HepG2 (cell line): ENCODE data around the gene PODXL. TPM values are rescaled to one million over a fixed set of nuclear protein-coding genes. Genes with fewer than 3 reads are reported as not detected.

Experiments used
- CCDC6 ChIP-seq: sonication (generic); formaldehyde crosslinking; IDR thresholded peaks from 2 replicates; pipeline ENCODE4 v1.8.1; 2022; ENCODE audit warnings: mild to moderate bottlenecking, missing genetic modification reagents, moderate library complexity
- ZBTB38 ChIP-seq: sonication (generic); formaldehyde crosslinking; IDR thresholded peaks from 2 replicates; pipeline ENCODE4 v1.5.1; 2020; ENCODE audit warnings: mild to moderate bottlenecking, missing genetic modification reagents
- ZNF558 ChIP-seq: sonication (generic); formaldehyde crosslinking; IDR thresholded peaks from 2 replicates; pipeline ENCODE4 v1.9.0; 2022; ENCODE audit warnings: mild to moderate bottlenecking, missing genetic modification reagents, borderline replicate concordance
- ZNF749 ChIP-seq: sonication (generic); formaldehyde crosslinking; IDR thresholded peaks from 2 replicates; pipeline ENCODE4 v1.8.0; 2022; ENCODE audit warnings: mild to moderate bottlenecking, missing genetic modification reagents, moderate library complexity, borderline replicate concordance
- polyA plus RNA-seq, 8 experiments: library from polyadenylated mRNA; depleted of rRNA in 3 of 8; stranded (reverse) in 7 of 8; unstranded in 1 of 8; fragments of >200 nt; fragmentation: Illumina TruSeq in 4 of 8; extraction: Trizol in 4 of 8; gene quantifications; 2 replicates each; pipeline versions ENCODE4 v1.2.1 to v1.2.3, GENCODE V29; 2011 to 2016; ENCODE audit warnings: low read depth in 4 of 8, missing spikeins in 1 of 8, mixed read lengths in 1 of 8; ENCODE audit not compliant: insufficient read depth in 1 of 8
- total RNA-seq, 5 experiments: library from RNA; depleted of rRNA; stranded (reverse); fragments of >200 nt; fragmentation: Illumina TruSeq; extraction: Trizol; gene quantifications; 2 replicates each; pipeline ENCODE4 v1.2.3, GENCODE V29; 2016; ENCODE audit warnings: low read depth in 1 of 5
- TF ChIP-seq, protein P1 (sequence below), 2 experiments: sonication (generic) in 1 of 2; formaldehyde crosslinking in 1 of 2; IDR thresholded peaks; 2 replicates each; pipeline versions ENCODE4 v1.6.1 to v1.9.0; 2014 to 2022; ENCODE audit warnings: antibody characterized with exemption in 1 of 2, borderline replicate concordance in 1 of 2, inconsistent platforms in 1 of 2, low read depth in 1 of 2, missing genetic modification reagents in 1 of 2
- TF ChIP-seq, protein P2 (sequence below): sonication (generic); formaldehyde crosslinking; IDR thresholded peaks from 2 replicates; pipeline ENCODE4 v1.8.0; 2022; ENCODE audit warnings: missing genetic modification reagents, mild to moderate bottlenecking, borderline replicate concordance
- TF ChIP-seq, protein P3 (sequence below): sonication (generic); formaldehyde crosslinking; IDR thresholded peaks from 2 replicates; pipeline ENCODE4 v1.8.0; 2022; ENCODE audit warnings: mild to moderate bottlenecking, missing genetic modification reagents; ENCODE audit not compliant: insufficient replicate concordance
- TF ChIP-seq, protein P4 (sequence below): conservative IDR thresholded peaks from 2 replicates; pipeline ENCODE4 v1.6.1; 2018; ENCODE audit warnings: missing genetic modification reagents
- TF ChIP-seq, protein P5 (sequence below): IDR thresholded peaks from 2 replicates; pipeline ENCODE4 v1.4.0; 2020; ENCODE audit warnings: mild to moderate bottlenecking, missing genetic modification reagents

The PODXL gene
- total and polyA plus RNA-seq, 2 of the 13 experiments (the other 11 are each of a cell fraction or from before 2014, with no cell fraction given), result 0.22 to 0.54 TPM

DNA sequence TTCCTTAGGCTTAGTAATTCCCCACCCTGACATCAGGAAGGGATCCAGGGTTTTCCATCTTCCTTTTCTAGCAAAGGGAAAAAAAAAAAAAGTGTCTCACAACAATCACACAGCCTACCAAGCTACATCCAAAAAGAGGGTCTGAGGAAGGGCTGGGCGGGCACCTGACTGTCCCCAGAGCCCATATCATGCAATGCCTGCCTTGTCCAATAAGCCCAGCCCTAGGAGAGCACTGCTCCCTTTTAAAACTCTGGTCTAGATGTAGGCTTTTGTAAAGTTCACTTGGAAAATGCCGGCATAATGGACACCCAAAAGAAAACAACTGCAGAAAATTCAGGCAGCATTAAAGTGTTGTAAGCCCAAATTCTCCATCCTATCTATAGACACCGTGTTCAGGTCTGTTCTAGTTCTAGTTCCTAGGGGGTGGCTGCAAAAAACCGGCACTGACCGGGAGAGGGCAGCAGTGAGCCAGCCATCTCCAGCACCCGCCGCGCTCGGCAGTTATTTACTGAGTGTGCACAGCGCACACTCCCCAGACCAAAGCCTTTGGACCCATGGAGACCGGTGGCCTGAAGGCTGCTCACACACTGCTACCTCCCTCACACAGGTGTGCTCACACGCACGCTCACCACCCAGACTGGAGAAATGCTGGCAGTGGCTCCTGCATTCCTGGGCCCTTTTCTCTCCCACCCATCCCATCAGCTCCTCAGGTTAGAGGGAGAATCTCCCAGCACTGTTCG is 48.7 kb downstream of the PODXL start (continued):
- TF ChIP-seq, protein P1, sequence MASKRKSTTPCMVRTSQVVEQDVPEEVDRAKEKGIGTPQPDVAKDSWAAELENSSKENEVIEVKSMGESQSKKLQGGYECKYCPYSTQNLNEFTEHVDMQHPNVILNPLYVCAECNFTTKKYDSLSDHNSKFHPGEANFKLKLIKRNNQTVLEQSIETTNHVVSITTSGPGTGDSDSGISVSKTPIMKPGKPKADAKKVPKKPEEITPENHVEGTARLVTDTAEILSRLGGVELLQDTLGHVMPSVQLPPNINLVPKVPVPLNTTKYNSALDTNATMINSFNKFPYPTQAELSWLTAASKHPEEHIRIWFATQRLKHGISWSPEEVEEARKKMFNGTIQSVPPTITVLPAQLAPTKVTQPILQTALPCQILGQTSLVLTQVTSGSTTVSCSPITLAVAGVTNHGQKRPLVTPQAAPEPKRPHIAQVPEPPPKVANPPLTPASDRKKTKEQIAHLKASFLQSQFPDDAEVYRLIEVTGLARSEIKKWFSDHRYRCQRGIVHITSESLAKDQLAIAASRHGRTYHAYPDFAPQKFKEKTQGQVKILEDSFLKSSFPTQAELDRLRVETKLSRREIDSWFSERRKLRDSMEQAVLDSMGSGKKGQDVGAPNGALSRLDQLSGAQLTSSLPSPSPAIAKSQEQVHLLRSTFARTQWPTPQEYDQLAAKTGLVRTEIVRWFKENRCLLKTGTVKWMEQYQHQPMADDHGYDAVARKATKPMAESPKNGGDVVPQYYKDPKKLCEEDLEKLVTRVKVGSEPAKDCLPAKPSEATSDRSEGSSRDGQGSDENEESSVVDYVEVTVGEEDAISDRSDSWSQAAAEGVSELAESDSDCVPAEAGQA (IDR thresholded peaks at IDR 0.05; ENCODE audit: low read depth), result no peak
- TF ChIP-seq, protein P1 (CRISPR knock-in tag; IDR thresholded peaks at IDR 0.05; ENCODE audit: borderline replicate concordance), result no peak
- TF ChIP-seq ZNF558 (CRISPR knock-in tag) (no peak), CCDC6 (CRISPR knock-in tag) (0 out of 2 replicates have a peak, but pooled peaks have one; percentile 59), ZBTB38 (CRISPR knock-in tag) (no peak), ZNF749 (CRISPR knock-in tag) (no peak)
- TF ChIP-seq, protein P2, sequence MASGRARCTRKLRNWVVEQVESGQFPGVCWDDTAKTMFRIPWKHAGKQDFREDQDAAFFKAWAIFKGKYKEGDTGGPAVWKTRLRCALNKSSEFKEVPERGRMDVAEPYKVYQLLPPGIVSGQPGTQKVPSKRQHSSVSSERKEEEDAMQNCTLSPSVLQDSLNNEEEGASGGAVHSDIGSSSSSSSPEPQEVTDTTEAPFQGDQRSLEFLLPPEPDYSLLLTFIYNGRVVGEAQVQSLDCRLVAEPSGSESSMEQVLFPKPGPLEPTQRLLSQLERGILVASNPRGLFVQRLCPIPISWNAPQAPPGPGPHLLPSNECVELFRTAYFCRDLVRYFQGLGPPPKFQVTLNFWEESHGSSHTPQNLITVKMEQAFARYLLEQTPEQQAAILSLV (CRISPR knock-in tag), result peak; percentile 60; the same call in 1 of the 2 replicates
- TF ChIP-seq, protein P3, sequence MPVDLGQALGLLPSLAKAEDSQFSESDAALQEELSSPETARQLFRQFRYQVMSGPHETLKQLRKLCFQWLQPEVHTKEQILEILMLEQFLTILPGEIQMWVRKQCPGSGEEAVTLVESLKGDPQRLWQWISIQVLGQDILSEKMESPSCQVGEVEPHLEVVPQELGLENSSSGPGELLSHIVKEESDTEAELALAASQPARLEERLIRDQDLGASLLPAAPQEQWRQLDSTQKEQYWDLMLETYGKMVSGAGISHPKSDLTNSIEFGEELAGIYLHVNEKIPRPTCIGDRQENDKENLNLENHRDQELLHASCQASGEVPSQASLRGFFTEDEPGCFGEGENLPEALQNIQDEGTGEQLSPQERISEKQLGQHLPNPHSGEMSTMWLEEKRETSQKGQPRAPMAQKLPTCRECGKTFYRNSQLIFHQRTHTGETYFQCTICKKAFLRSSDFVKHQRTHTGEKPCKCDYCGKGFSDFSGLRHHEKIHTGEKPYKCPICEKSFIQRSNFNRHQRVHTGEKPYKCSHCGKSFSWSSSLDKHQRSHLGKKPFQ (CRISPR knock-in tag), result peak; percentile 75
- TF ChIP-seq, protein P4, sequence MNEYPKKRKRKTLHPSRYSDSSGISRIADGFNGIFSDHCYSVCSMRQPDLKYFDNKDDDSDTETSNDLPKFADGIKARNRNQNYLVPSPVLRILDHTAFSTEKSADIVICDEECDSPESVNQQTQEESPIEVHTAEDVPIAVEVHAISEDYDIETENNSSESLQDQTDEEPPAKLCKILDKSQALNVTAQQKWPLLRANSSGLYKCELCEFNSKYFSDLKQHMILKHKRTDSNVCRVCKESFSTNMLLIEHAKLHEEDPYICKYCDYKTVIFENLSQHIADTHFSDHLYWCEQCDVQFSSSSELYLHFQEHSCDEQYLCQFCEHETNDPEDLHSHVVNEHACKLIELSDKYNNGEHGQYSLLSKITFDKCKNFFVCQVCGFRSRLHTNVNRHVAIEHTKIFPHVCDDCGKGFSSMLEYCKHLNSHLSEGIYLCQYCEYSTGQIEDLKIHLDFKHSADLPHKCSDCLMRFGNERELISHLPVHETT (CRISPR knock-in tag), result no peak
- TF ChIP-seq, protein P5, sequence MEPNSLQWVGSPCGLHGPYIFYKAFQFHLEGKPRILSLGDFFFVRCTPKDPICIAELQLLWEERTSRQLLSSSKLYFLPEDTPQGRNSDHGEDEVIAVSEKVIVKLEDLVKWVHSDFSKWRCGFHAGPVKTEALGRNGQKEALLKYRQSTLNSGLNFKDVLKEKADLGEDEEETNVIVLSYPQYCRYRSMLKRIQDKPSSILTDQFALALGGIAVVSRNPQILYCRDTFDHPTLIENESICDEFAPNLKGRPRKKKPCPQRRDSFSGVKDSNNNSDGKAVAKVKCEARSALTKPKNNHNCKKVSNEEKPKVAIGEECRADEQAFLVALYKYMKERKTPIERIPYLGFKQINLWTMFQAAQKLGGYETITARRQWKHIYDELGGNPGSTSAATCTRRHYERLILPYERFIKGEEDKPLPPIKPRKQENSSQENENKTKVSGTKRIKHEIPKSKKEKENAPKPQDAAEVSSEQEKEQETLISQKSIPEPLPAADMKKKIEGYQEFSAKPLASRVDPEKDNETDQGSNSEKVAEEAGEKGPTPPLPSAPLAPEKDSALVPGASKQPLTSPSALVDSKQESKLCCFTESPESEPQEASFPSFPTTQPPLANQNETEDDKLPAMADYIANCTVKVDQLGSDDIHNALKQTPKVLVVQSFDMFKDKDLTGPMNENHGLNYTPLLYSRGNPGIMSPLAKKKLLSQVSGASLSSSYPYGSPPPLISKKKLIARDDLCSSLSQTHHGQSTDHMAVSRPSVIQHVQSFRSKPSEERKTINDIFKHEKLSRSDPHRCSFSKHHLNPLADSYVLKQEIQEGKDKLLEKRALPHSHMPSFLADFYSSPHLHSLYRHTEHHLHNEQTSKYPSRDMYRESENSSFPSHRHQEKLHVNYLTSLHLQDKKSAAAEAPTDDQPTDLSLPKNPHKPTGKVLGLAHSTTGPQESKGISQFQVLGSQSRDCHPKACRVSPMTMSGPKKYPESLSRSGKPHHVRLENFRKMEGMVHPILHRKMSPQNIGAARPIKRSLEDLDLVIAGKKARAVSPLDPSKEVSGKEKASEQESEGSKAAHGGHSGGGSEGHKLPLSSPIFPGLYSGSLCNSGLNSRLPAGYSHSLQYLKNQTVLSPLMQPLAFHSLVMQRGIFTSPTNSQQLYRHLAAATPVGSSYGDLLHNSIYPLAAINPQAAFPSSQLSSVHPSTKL (CRISPR knock-in tag), result peak; percentile 40; the same call in 1 of the 2 replicates
